Astrocyte (in vitro differentiated cells and primary cell): ENCODE results near the gene SPINK5. TPM values are rescaled to one million over a fixed set of nuclear protein-coding genes. Genes with fewer than 3 reads are reported as not detected.

ENCODE experiments used
- DNase-seq: peaks from one replicate; pipeline ENCODE4 v3.0.0-alpha.2; 2010; ENCODE audit warnings: low read depth
- FAIRE-seq: peaks from 2 replicates; lab custom pipeline; 2011; peaks lifted over from hg19 to GRCh38; lab: Jason Lieb, UNC
- H2AFZ ChIP-seq: 2 replicates; pipeline ENCODE4 v1.6.0; 2012; ENCODE audit warnings: low read depth, low read length, inconsistent platforms
- H3K27ac ChIP-seq: 2 replicates; pipeline ENCODE4 v1.5.1; 2011; ENCODE audit warnings: low read depth, low read length, inconsistent platforms
- H3K27me3 ChIP-seq: 2 replicates; pipeline ENCODE4 v1.6.0; 2011; ENCODE audit warnings: low read length, inconsistent platforms; ENCODE audit not compliant: insufficient read depth
- H3K36me3 ChIP-seq: 2 replicates; pipeline ENCODE4 v1.5.1; 2011; ENCODE audit warnings: low read length, inconsistent platforms; ENCODE audit not compliant: insufficient read depth
- H3K4me1 ChIP-seq: 2 replicates; pipeline ENCODE4 v1.5.1; 2011; ENCODE audit warnings: low read length, inconsistent platforms; ENCODE audit not compliant: insufficient read depth
- H3K4me2 ChIP-seq: 2 replicates; pipeline ENCODE4 v1.6.0; 2012; ENCODE audit warnings: low read length, inconsistent platforms
- H3K4me3 ChIP-seq: 2 replicates; pipeline ENCODE4 v1.5.1; 2011; ENCODE audit warnings: low read depth, mild to moderate bottlenecking, low read length, inconsistent platforms; ENCODE audit not compliant: insufficient read depth
- H3K79me2 ChIP-seq: 2 replicates; pipeline ENCODE4 v1.6.0; 2012; ENCODE audit warnings: mild to moderate bottlenecking, low read length, inconsistent platforms; ENCODE audit not compliant: insufficient read depth
- H3K9ac ChIP-seq: 2 replicates; pipeline ENCODE4 v1.6.0; 2012; ENCODE audit warnings: mild to moderate bottlenecking, low read length, inconsistent platforms
- H3K9me3 ChIP-seq: 2 replicates; pipeline ENCODE4 v1.5.1; 2012; ENCODE audit warnings: low read depth, mild to moderate bottlenecking, low read length, inconsistent platforms; ENCODE audit not compliant: insufficient read depth
- H4K20me1 ChIP-seq: 2 replicates; pipeline ENCODE4 v1.6.0; 2012; ENCODE audit warnings: low read length, inconsistent platforms; ENCODE audit not compliant: insufficient read depth
- H3K27ac Mint-ChIP-seq: one replicate; pipeline ENCODE4 v1.8.0; 2021; ENCODE audit warnings: mild to moderate bottlenecking, mixed read lengths; ENCODE audit not compliant: unreplicated experiment
- H3K27me3 Mint-ChIP-seq: one replicate; pipeline ENCODE4 v1.8.0; 2021; ENCODE audit warnings: low read depth, mixed read lengths; ENCODE audit not compliant: unreplicated experiment
- H3K36me3 Mint-ChIP-seq: one replicate; pipeline ENCODE4 v1.8.0; 2021; ENCODE audit warnings: low read depth, mixed read lengths; ENCODE audit not compliant: unreplicated experiment
- H3K4me1 Mint-ChIP-seq: one replicate; pipeline ENCODE4 v1.8.0; 2021; ENCODE audit warnings: low read depth, mixed read lengths; ENCODE audit not compliant: unreplicated experiment
- H3K4me3 Mint-ChIP-seq: one replicate; pipeline ENCODE4 v1.8.0; 2021; ENCODE audit warnings: mild to moderate bottlenecking, moderate library complexity, mixed read lengths; ENCODE audit not compliant: unreplicated experiment
- H3K9me3 Mint-ChIP-seq: one replicate; pipeline ENCODE4 v1.8.0; 2021; ENCODE audit warnings: mild to moderate bottlenecking, mixed read lengths; ENCODE audit not compliant: unreplicated experiment
- EZH2 ChIP-seq: IDR thresholded peaks from 2 replicates; pipeline ENCODE4 v1.6.1; 2012; ENCODE audit warnings: mild to moderate bottlenecking, low read length, inconsistent platforms; ENCODE audit not compliant: insufficient read depth
- total RNA-seq: library from RNA; stranded (reverse); gene quantifications from 2 replicates; pipeline ENCODE4 v1.2.1, GENCODE V29; 2021
- TF ChIP-seq, protein P1 (sequence below): IDR thresholded peaks from 2 replicates; pipeline ENCODE4 v1.5.1; 2011; ENCODE audit warnings: low read depth, mild to moderate bottlenecking, inconsistent platforms, low read length, moderate library complexity; ENCODE audit not compliant: insufficient read depth

Gene SPINK5
- total RNA-seq, 1 donor from 2014 or later = 1.3 TPM

DNA sequence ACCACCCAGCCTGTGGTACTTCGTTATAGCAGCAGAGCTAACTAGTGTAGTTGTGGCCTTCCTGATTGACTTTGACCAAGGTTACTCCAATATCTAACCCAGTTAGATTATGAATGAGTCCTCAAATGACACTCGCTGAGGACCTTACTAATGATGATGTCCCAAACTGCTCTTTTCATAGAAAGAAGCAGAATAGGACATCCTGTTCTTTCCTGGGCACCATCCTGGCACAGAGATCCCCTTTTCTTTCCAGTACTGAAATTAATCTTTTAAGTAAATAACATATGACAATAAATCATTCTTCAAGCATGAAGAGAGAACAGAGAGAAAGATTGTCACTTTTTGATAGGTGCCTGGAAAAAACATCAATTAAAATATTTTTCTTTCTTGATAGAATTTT, 77.9 kb downstream of the SPINK5 start:
- FAIRE-seq = no peak
- Histone ChIP-seq H3K4me1 (no peaks in the 10 kb centered on the region), H3K4me2 (no peak overlapping the region), H2AFZ (no peak overlapping the region), H3K9ac (no peak overlapping the region), H3K27ac (no peak overlapping the region), H3K79me2 (no peaks in the 10 kb centered on the region), H3K27me3 (no peaks in the 10 kb centered on the region), H3K9me3 (no peaks in the 10 kb centered on the region), H4K20me1 (no peaks in the 10 kb centered on the region), H3K4me3 (no peak overlapping the region), H3K36me3 (no peaks in the 10 kb centered on the region)
- H3K36me3 Mint-ChIP-seq = no peaks in the 10 kb centered on the region
- DNase-seq = no peak
- H3K4me3 Mint-ChIP-seq = no peak overlapping the region
- TF ChIP-seq, protein P1, sequence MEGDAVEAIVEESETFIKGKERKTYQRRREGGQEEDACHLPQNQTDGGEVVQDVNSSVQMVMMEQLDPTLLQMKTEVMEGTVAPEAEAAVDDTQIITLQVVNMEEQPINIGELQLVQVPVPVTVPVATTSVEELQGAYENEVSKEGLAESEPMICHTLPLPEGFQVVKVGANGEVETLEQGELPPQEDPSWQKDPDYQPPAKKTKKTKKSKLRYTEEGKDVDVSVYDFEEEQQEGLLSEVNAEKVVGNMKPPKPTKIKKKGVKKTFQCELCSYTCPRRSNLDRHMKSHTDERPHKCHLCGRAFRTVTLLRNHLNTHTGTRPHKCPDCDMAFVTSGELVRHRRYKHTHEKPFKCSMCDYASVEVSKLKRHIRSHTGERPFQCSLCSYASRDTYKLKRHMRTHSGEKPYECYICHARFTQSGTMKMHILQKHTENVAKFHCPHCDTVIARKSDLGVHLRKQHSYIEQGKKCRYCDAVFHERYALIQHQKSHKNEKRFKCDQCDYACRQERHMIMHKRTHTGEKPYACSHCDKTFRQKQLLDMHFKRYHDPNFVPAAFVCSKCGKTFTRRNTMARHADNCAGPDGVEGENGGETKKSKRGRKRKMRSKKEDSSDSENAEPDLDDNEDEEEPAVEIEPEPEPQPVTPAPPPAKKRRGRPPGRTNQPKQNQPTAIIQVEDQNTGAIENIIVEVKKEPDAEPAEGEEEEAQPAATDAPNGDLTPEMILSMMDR = no peak
- TF ChIP-seq EZH2 = no peak
- no peak overlapping the region for H3K27ac Mint-ChIP-seq
- H3K9me3 Mint-ChIP-seq = no peaks in the 10 kb centered on the region
- H3K4me1 Mint-ChIP-seq = peaks cover 6% of the 10 kb centered on the region
- H3K27me3 Mint-ChIP-seq = no peaks in the 10 kb centered on the region

GRCh38 chr5:148145916-148146315, 82.1 kb downstream of the SPINK5 start:
- H3K79me2 ChIP-seq = no peaks in the 10 kb centered on the region
- H3K27me3 ChIP-seq = no peaks in the 10 kb centered on the region
- no peak overlapping the region for H2AFZ ChIP-seq
- no peak overlapping the region for H3K27ac ChIP-seq
- Mint-ChIP-seq H3K4me3 (no peak overlapping the region), H3K27ac (no peak overlapping the region), H3K9me3 (no peaks in the 10 kb centered on the region), H3K4me1 (peaks cover 6% of the 10 kb centered on the region), H3K27me3 (no peaks in the 10 kb centered on the region), H3K36me3 (no peaks in the 10 kb centered on the region)
- no peaks in the 10 kb centered on the region for H4K20me1 ChIP-seq
- DNase-seq (peak; percentile 20), FAIRE-seq (no peak)
- no peak overlapping the region for H3K9ac ChIP-seq
- no peaks in the 10 kb centered on the region for H3K36me3 ChIP-seq
- H3K4me2 ChIP-seq = no peak overlapping the region
- no peak overlapping the region for H3K4me3 ChIP-seq
- no peaks in the 10 kb centered on the region for H3K4me1 ChIP-seq
- no peaks in the 10 kb centered on the region for H3K9me3 ChIP-seq
- no peak for TF ChIP-seq EZH2
- TF ChIP-seq, protein P1 = no peak

DNA sequence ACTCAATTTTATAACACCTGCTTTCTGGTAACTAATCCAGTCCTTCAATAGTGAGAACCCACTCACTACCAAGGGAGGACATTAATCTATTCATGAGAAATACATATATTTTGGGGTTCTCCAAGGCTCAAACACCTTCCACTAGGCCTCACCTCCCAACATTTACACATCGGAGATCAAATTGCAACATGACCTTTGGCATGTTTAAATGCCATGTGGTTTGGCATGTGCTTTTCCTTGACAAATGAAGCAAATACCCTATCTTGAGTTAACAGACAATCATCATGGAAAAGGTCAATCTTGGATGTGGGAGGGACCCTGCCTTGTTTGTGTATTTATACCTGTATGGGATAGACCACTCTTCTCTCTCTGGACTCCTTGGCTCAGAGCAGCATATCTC, 82.7 kb downstream of the SPINK5 start:
- Mint-ChIP-seq H3K4me3 (no peak overlapping the region), H3K27ac (no peak overlapping the region), H3K36me3 (no peaks in the 10 kb centered on the region), H3K4me1 (peaks cover 6% of the 10 kb centered on the region), H3K9me3 (no peaks in the 10 kb centered on the region), H3K27me3 (no peaks in the 10 kb centered on the region)
- Histone ChIP-seq H3K36me3 (no peaks in the 10 kb centered on the region), H3K27me3 (no peaks in the 10 kb centered on the region), H3K27ac (no peak overlapping the region), H3K4me3 (no peak overlapping the region), H3K79me2 (no peaks in the 10 kb centered on the region), H4K20me1 (no peaks in the 10 kb centered on the region), H2AFZ (no peak overlapping the region), H3K9me3 (no peaks in the 10 kb centered on the region), H3K4me1 (no peaks in the 10 kb centered on the region), H3K4me2 (no peak overlapping the region), H3K9ac (no peak overlapping the region)
- no peak for DNase-seq
- TF ChIP-seq, protein P1 = no peak
- no peak for TF ChIP-seq EZH2
- no peak for FAIRE-seq
